Keratinocyte (primary cell): ENCODE measurements around the gene RNF215. TPM values are rescaled to one million over a fixed set of nuclear protein-coding genes. Genes with fewer than 3 reads are reported as not detected.

Experiments used
- DNase-seq: peaks from one replicate; pipeline ENCODE4 v3.0.0-alpha.2; 2011; ENCODE audit warnings: low read depth, missing footprints, low spot score
- FAIRE-seq: peaks from 2 replicates; lab custom pipeline; 2011; peaks lifted over from hg19 to GRCh38; lab: Jason Lieb, UNC
- H2AFZ ChIP-seq: 2 replicates; pipeline ENCODE4 v1.6.0; 2012; ENCODE audit warnings: low read length, control low read depth, inconsistent platforms; ENCODE audit not compliant: control insufficient read depth
- H3K27ac ChIP-seq: 2 replicates; pipeline ENCODE4 v1.5.1; 2011; ENCODE audit warnings: low read length; ENCODE audit not compliant: control insufficient read depth, insufficient read depth
- H3K27me3 ChIP-seq: 3 replicates; pipeline ENCODE4 v1.6.0; 2011; ENCODE audit warnings: low read length; ENCODE audit not compliant: control insufficient read depth, insufficient read depth; ENCODE audit errors: extremely low read depth
- H3K36me3 ChIP-seq, 2 experiments: 2 replicates in 1 of 2; 3 replicates in 1 of 2; pipeline ENCODE4 v1.5.1; 2011; ENCODE audit warnings: low read length in 2 of 2, mild to moderate bottlenecking in 1 of 2; ENCODE audit not compliant: control insufficient read depth in 2 of 2, insufficient read depth in 2 of 2; ENCODE audit errors: extremely low read depth in 1 of 2
- H3K4me1 ChIP-seq: 3 replicates; pipeline ENCODE4 v1.5.1; 2011; ENCODE audit warnings: low read length; ENCODE audit not compliant: control insufficient read depth, insufficient read depth; ENCODE audit errors: extremely low read depth
- H3K4me2 ChIP-seq: 3 replicates; pipeline ENCODE4 v1.6.0; 2011; ENCODE audit warnings: low read depth, low read length; ENCODE audit not compliant: control insufficient read depth, insufficient read depth; ENCODE audit errors: extremely low read depth
- H3K4me3 ChIP-seq, 3 experiments: fragments of 200-600 bp in 1 of 3; sonication (generic) in 1 of 3; 2 replicates in 2 of 3; 3 replicates in 1 of 3; pipeline ENCODE4 v1.5.1; 2011 to 2016; ENCODE audit warnings: low read length in 3 of 3, mild to moderate bottlenecking in 3 of 3, control low read depth in 2 of 3, inconsistent platforms in 1 of 3, low read depth in 1 of 3, mixed read lengths in 1 of 3, mixed run types in 1 of 3, moderate library complexity in 1 of 3; ENCODE audit not compliant: control insufficient read depth in 2 of 3, insufficient read depth in 2 of 3; ENCODE audit errors: extremely low read depth in 1 of 3
- H3K79me2 ChIP-seq: 2 replicates; pipeline ENCODE4 v1.6.0; 2012; ENCODE audit warnings: low read length; ENCODE audit not compliant: control insufficient read depth, insufficient read depth
- H3K9ac ChIP-seq: 3 replicates; pipeline ENCODE4 v1.6.0; 2011; ENCODE audit warnings: low read length; ENCODE audit not compliant: control insufficient read depth, insufficient read depth; ENCODE audit errors: extremely low read depth
- H3K9me1 ChIP-seq: 3 replicates; pipeline ENCODE4 v1.6.0; 2011; ENCODE audit warnings: low read length; ENCODE audit not compliant: control insufficient read depth, insufficient read depth; ENCODE audit errors: extremely low read depth
- H3K9me3 ChIP-seq: 2 replicates; pipeline ENCODE4 v1.5.1; 2012; ENCODE audit warnings: low read depth, low read length; ENCODE audit not compliant: control insufficient read depth
- H4K20me1 ChIP-seq: 3 replicates; pipeline ENCODE4 v1.6.0; 2011; ENCODE audit warnings: low read length; ENCODE audit not compliant: control insufficient read depth, insufficient read depth; ENCODE audit errors: extremely low read depth
- CTCF ChIP-seq, 3 experiments: IDR thresholded peaks in 1 of 3; conservative IDR thresholded peaks in 1 of 3; optimal IDR thresholded peaks in 1 of 3; 2 replicates in 2 of 3; 3 replicates in 1 of 3; pipeline versions ENCODE3 to v1.5.1; 2011; ENCODE audit warnings: low read length in 3 of 3, mild to moderate bottlenecking in 3 of 3, moderate library complexity in 2 of 3, control low read depth in 1 of 3, inconsistent platforms in 1 of 3; ENCODE audit not compliant: insufficient read depth in 2 of 3; ENCODE audit errors: extremely low read depth in 1 of 3
- EZH2 ChIP-seq: IDR thresholded peaks from one replicate; pipeline ENCODE4 v1.6.1; 2012; ENCODE audit warnings: inconsistent platforms, mild to moderate bottlenecking, low read length, moderate library complexity
- dilution Hi-C: fragments of 300-500 bp; cut with MboI; formaldehyde crosslinking; loops from one replicate; pipeline ENCODE4 v1.7.0; 2020; ENCODE audit warnings: low sequenced_read_pairs; ENCODE audit not compliant: extremely low pct_ligation_motif_present
- polyA plus RNA-seq, 5 experiments: library from polyadenylated mRNA; depleted of rRNA in 3 of 5; stranded (reverse) in 3 of 5; stranded (forward) in 1 of 5; unstranded in 1 of 5; fragments of >200 nt; gene quantifications; 1 replicate in 1 of 5; 2 replicates in 3 of 5; 3 replicates in 1 of 5; pipeline versions ENCODE4 v1.2.1 to v1.2.3, GENCODE V29; 2011 to 2012; ENCODE audit warnings: missing spikeins in 2 of 5, low read depth in 1 of 5, low replicate concordance in 1 of 5

RNF215 gene
- polyA plus RNA-seq, 1 donor (not counting 4 experiments of a cell fraction or from before 2014, with no cell fraction given) = 8.3 TPM

- DNase-seq (no peak), FAIRE-seq (no peak)
- H4K20me1 ChIP-seq = no peaks in the 10 kb centered on the region
- H3K9ac ChIP-seq = no peak overlapping the region
- no peak overlapping the region for H3K4me2 ChIP-seq
- H2AFZ ChIP-seq = peak overlapping the region; percentile 65
- no peaks in the 10 kb centered on the region for H3K27me3 ChIP-seq
- H3K36me3 ChIP-seq = no peaks in the 10 kb centered on the region
- no peak for TF ChIP-seq EZH2
- peak in 1 of 3 experiments; percentile 6 for TF ChIP-seq CTCF (optimal IDR thresholded peaks at IDR 0.05 in 1 of 3, IDR thresholded peaks at IDR 0.05 in 1 of 3, conservative IDR thresholded peaks at IDR 0.05 in 1 of 3; ENCODE audit: extremely low read depth in 1 of 3, insufficient read depth in 2 of 3, low read length in 3 of 3)
- no peaks in the 10 kb centered on the region for H3K9me3 ChIP-seq
- no peaks in the 10 kb centered on the region for H3K9me1 ChIP-seq
- no peak overlapping the region for H3K27ac ChIP-seq
- no peak overlapping the region for H3K4me3 ChIP-seq
- peaks cover 26% of the 10 kb centered on the region for H3K4me1 ChIP-seq
- dilution Hi-C loops = no loop called here
- H3K79me2 ChIP-seq = no peaks in the 10 kb centered on the region
Measured at GRCh38 chr22:30435674-30436126, 48.5 kb upstream of the RNF215 start.

GRCh38 chr22:30434843-30435242 is 47.6 kb upstream of the RNF215 start:
- Histone ChIP-seq H3K27me3 (no peaks in the 10 kb centered on the region), H3K4me3 (no peak overlapping the region), H4K20me1 (no peaks in the 10 kb centered on the region), H3K4me1 (peaks cover 20% of the 10 kb centered on the region), H3K4me2 (no peak overlapping the region), H3K9me3 (no peaks in the 10 kb centered on the region), H3K9me1 (no peaks in the 10 kb centered on the region), H3K79me2 (no peaks in the 10 kb centered on the region), H3K27ac (no peak overlapping the region), H3K36me3 (no peaks in the 10 kb centered on the region), H2AFZ (no peak overlapping the region), H3K9ac (no peak overlapping the region)
- no peak for DNase-seq
- TF ChIP-seq CTCF (optimal IDR thresholded peaks at IDR 0.05 in 1 of 3, IDR thresholded peaks at IDR 0.05 in 1 of 3, conservative IDR thresholded peaks at IDR 0.05 in 1 of 3; ENCODE audit: extremely low read depth in 1 of 3, insufficient read depth in 2 of 3, low read length in 3 of 3) (no peak), EZH2 (no peak)
- dilution Hi-C loops = no loop called here
- no peak for FAIRE-seq
